Measurements from ENCODE around the gene KCNMA1. TPM values are rescaled to one million over a fixed set of nuclear protein-coding genes. Genes with fewer than 3 reads are reported as not detected.

The KCNMA1 gene
- total RNA-seq, 4 donors from 2014 or later: 4.6 to 10.5 (median 7.8) TPM

DNA sequence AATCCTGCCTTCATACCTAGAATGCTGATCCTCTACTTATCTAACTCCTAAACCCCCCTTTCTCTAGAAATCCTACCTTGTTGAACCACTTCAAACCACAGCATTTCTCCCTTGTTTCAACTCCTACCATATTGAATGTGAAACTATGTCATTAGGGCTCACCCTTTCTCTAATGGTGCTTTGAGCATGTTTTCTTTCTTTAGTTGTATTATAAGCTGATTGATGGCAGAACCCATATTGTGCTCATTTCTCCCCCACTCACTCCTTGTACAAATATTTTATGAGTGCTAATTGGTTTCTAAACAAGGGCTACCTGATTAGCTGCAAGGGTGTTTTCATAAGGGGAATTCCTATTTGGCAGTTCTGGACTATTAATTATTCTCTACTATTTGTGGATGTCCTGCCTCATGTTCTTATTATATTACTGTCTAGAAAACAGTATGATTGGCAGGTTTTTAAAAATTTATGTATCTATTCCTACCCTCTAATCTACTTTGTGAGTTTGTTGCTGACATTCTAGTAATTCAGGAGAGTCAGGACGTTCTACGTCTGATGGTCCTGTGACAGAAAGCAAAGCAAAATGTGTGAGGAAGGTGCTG is 765.8 kb downstream of the KCNMA1 start:
- WGBS: 90% methylated on average over 2 of the region's 2 CpGs
- TF ChIP-seq EP300 (IDR thresholded peaks at IDR 0.05) (no peak), POLR2AphosphoS5 (IDR thresholded peaks at IDR 0.05) (no peak), POLR2A (IDR thresholded peaks at IDR 0.05) (no peak)
- TF ChIP-seq, protein P1, sequence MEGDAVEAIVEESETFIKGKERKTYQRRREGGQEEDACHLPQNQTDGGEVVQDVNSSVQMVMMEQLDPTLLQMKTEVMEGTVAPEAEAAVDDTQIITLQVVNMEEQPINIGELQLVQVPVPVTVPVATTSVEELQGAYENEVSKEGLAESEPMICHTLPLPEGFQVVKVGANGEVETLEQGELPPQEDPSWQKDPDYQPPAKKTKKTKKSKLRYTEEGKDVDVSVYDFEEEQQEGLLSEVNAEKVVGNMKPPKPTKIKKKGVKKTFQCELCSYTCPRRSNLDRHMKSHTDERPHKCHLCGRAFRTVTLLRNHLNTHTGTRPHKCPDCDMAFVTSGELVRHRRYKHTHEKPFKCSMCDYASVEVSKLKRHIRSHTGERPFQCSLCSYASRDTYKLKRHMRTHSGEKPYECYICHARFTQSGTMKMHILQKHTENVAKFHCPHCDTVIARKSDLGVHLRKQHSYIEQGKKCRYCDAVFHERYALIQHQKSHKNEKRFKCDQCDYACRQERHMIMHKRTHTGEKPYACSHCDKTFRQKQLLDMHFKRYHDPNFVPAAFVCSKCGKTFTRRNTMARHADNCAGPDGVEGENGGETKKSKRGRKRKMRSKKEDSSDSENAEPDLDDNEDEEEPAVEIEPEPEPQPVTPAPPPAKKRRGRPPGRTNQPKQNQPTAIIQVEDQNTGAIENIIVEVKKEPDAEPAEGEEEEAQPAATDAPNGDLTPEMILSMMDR (IDR thresholded peaks at IDR 0.05): no peak
- H3K27ac ChIP-seq: no peak overlapping the region

DNA sequence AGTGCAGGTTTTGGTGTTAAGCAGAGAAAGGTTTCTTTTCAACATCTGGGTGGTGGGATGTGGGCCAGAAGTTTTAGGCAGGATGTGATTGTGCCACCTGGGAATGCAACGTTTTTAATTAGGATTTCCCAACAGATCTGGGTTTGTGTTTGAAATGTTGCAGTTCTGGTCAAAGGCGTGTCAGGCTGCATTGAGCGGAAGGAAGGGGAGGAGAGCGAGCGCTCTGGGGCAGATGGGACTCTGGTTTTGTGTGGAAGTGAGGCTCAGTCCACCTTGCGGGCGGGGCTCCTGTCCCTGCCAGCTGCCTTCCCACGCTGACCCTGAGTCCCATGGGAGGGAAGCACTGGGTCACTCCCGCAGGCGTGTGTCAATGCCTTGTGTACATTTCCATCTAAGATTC is 767.7 kb downstream of the KCNMA1 start:
- no peaks in the 10 kb centered on the region for H3K36me3 ChIP-seq
- 39% methylated on average over 10 of the region's 10 CpGs for WGBS
- DNase-seq (ENCODE audit: low spot score in 2 of 2): no peak
- H3K27me3 ChIP-seq: no peaks in the 10 kb centered on the region
- no peaks in the 10 kb centered on the region for H3K9me3 ChIP-seq
- H3K4me3 ChIP-seq: no peak overlapping the region
- H3K27ac ChIP-seq: no peak overlapping the region
- no peak for TF ChIP-seq POLR2A (IDR thresholded peaks at IDR 0.05)
- no peak for TF ChIP-seq POLR2AphosphoS5 (IDR thresholded peaks at IDR 0.05)
- TF ChIP-seq, protein P1 (IDR thresholded peaks at IDR 0.05): no peak
- TF ChIP-seq EP300 (IDR thresholded peaks at IDR 0.05): no peak
- H3K4me1 ChIP-seq: peaks cover 10% of the 10 kb centered on the region

More for the DNA sequence above, 765.8 kb downstream of the KCNMA1 start:
- no peak overlapping the region for H3K4me3 ChIP-seq
- no peaks in the 10 kb centered on the region for H3K36me3 ChIP-seq
- no peaks in the 10 kb centered on the region for H3K27me3 ChIP-seq
- peaks cover 15% of the 10 kb centered on the region for H3K4me1 ChIP-seq
- no peaks in the 10 kb centered on the region for H3K9me3 ChIP-seq
- DNase-seq (ENCODE audit: low spot score in 2 of 2): no peak

DNA sequence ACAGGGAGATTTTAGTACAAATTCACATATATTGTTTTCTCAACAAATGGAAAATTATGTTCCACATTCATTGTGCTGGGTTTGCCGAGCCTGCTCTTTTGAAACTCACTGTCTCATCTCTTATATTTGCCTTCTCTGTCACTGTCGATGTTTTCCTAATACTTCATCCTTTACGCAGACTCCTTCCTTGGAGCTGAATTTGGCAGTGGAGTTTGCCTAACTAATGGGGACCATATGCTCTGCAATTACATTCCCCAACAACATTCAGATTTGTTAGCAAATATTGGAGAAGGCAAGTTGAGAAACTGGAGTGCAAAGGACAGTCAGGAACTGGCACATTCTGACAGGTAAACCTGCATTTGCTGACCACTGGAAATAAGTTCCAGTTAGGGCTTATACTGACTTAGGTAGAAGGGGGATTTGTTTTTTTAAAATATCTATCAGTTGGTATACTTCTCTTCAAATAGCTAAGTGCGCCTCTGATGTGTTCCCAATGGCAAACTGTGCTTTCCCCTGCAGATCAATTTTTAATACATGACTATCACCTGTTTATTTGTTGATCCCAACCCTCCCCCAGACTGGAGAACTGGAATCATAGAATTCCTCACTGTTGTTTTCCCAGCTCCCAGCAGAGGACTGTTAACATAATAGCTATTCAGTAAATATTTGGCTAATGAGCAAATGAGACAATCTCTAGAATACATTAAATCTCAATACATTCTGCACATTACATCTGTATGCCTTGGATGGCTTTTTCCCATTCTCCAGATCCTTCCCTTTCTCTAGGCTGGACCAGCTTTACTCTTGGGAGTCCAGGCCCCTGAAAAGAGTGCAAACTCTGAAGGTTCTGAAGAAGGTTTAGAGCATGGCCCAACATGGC is 769.3 kb downstream of the KCNMA1 start:
- Histone ChIP-seq H3K36me3 (no peaks in the 10 kb centered on the region), H3K27me3 (no peaks in the 10 kb centered on the region), H3K4me3 (no peak overlapping the region), H3K9me3 (no peaks in the 10 kb centered on the region), H3K4me1 (no peaks in the 10 kb centered on the region), H3K27ac (no peak overlapping the region)
- TF ChIP-seq POLR2AphosphoS5 (IDR thresholded peaks at IDR 0.05): no peak
- TF ChIP-seq POLR2A (IDR thresholded peaks at IDR 0.05): no peak
- TF ChIP-seq EP300 (IDR thresholded peaks at IDR 0.05): no peak
- TF ChIP-seq, protein P1 (IDR thresholded peaks at IDR 0.05): no peak
- WGBS: 67% methylated on average over 4 of the region's 4 CpGs
- no peak for DNase-seq (ENCODE audit: low spot score in 2 of 2)

DNA sequence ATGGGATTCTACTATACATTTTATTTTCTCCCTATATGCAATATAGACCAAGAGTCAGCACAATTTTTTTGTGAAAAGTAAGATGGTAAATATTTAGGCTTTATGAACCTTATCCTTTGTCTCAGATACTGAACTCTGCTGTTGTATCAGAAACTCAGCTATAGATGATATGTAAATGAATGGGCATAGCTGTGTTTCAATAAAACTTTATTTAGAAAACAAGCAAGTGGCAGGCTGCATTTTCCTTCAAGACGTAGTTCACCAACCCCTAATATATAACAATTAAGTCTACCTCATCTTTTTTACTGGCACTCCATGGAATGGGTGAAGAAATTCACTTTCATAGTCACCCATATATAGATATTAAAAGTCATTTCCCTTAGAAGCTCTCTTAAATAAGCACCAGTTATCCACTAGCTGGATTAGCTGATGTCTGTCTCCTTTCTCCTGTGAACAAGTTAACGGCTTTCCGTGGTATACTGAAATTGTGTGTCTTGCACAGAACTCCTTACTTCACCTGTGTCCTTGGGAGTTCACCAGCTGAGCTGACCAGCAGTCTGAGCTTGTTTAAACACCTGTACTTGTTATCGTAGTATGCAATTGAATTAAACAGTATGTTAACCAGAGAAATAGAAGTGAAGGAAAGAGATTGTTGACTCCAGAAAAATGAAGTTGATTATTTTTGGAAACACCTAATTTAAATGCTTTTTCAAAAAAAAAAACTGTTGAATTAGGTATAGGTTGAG is 770.6 kb downstream of the KCNMA1 start:
- Histone ChIP-seq H3K4me1 (no peaks in the 10 kb centered on the region), H3K4me3 (no peak overlapping the region), H3K36me3 (no peaks in the 10 kb centered on the region), H3K27me3 (no peaks in the 10 kb centered on the region), H3K27ac (no peak overlapping the region), H3K9me3 (no peaks in the 10 kb centered on the region)
- no peak for DNase-seq (ENCODE audit: low spot score in 2 of 2)
- 97% methylated on average over 4 of the region's 4 CpGs for WGBS
- TF ChIP-seq EP300 (IDR thresholded peaks at IDR 0.05) (no peak), POLR2AphosphoS5 (IDR thresholded peaks at IDR 0.05) (no peak), POLR2A (IDR thresholded peaks at IDR 0.05) (no peak)
- TF ChIP-seq, protein P1 (IDR thresholded peaks at IDR 0.05): no peak

DNA sequence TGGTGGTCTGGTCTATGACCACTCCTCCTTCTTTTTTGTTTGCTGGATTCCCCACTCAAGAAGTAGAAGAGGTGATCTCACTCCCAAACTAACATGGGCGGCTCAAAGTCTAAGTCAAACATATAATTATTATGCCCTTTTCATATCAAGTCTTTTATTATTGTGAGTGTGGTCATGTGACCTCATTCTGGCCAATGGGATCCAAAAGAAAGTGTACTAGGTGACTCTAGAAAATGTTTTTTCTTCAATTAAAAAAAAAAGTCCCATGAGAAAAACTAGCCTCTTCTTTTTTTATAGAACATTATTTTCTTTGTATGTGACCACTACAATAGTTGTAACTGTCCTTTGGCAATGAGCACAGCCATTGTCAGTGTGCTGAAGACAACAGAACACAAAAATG is 772.7 kb downstream of the KCNMA1 start:
- Histone ChIP-seq H3K4me3 (no peak overlapping the region), H3K27ac (no peak overlapping the region), H3K36me3 (no peaks in the 10 kb centered on the region), H3K4me1 (no peaks in the 10 kb centered on the region), H3K9me3 (no peaks in the 10 kb centered on the region), H3K27me3 (no peaks in the 10 kb centered on the region)
- TF ChIP-seq EP300 (IDR thresholded peaks at IDR 0.05) (no peak), POLR2A (IDR thresholded peaks at IDR 0.05) (no peak), POLR2AphosphoS5 (IDR thresholded peaks at IDR 0.05) (no peak)
- TF ChIP-seq, protein P1 (IDR thresholded peaks at IDR 0.05): no peak
- 93% methylated on average over 1 of the region's 1 CpG for WGBS
- no peak for DNase-seq (ENCODE audit: low spot score in 2 of 2)
